BLaER1 (cell line): ENCODE results near the gene GARIN5A.

Experiments
- H3K27ac ChIP-seq: shearing (Covaris generic); formaldehyde crosslinking; 2 replicates; pipeline ENCODE4 v1.8.1; 2022
- H3K27me3 ChIP-seq: shearing (Covaris generic); formaldehyde crosslinking; 2 replicates; pipeline ENCODE4 v1.8.1; 2022
- H3K36me3 ChIP-seq: shearing (Covaris generic); formaldehyde crosslinking; 2 replicates; pipeline ENCODE4 v1.8.1; 2022
- H3K4me1 ChIP-seq: shearing (Covaris generic); formaldehyde crosslinking; 2 replicates; pipeline ENCODE4 v1.8.1; 2022
- H3K4me2 ChIP-seq: shearing (Covaris generic); formaldehyde crosslinking; 2 replicates; pipeline ENCODE4 v1.8.1; 2022
- H3K4me3 ChIP-seq: shearing (Covaris generic); formaldehyde crosslinking; 2 replicates; pipeline ENCODE4 v1.8.1; 2022
- H3K9ac ChIP-seq: shearing (Covaris generic); formaldehyde crosslinking; 2 replicates; pipeline ENCODE4 v1.8.1; 2022
- H3K9me3 ChIP-seq: shearing (Covaris generic); formaldehyde crosslinking; 2 replicates; pipeline ENCODE4 v1.8.1; 2022
- H4K20me1 ChIP-seq: shearing (Covaris generic); formaldehyde crosslinking; 2 replicates; pipeline ENCODE4 v1.8.1; 2022
- Cebpa-rat ChIP-seq: shearing (Covaris generic); IDR thresholded peaks from 2 replicates; pipeline ENCODE4 v1.8.1; 2022

GARIN5A gene

DNA sequence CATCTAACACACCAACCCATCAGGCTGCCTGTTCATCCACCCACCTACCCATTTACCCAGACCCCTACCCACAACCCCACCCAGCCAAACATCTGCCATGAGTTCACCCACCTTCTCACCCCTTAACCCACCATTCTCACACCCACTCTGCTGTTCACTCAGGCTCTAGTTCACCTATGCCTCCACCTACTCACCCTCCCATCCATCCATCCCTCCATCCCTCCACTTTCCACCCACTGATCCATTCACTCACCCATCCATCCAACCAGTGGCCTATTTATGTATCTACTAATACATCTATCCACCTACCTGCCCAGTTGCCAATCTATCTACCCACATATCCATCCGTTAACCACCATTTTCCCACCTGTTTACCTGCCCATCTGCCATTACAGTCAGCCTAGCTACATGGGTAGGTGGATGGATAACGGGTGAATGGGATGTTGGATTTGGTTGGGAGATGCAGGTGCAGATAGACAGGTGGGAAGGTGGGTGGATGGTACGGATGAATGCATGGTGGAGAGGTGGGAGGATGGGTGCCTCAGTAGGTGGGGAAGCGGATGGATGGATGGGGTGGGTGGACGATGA lies 38.7 kb downstream of the GARIN5A start:
- H3K36me3 ChIP-seq = no peaks in the 10 kb centered on the region
- H3K9me3 ChIP-seq = no peaks in the 10 kb centered on the region
- H3K4me2 ChIP-seq = no peak overlapping the region
- H3K4me3 ChIP-seq = no peak overlapping the region
- peaks cover 45% of the 10 kb centered on the region for H3K4me1 ChIP-seq
- TF ChIP-seq Cebpa-rat = no peak
- H3K27ac ChIP-seq = no peak overlapping the region
- no peak overlapping the region for H3K9ac ChIP-seq
- H3K27me3 ChIP-seq = no peaks in the 10 kb centered on the region
- peaks cover 9% of the 10 kb centered on the region; the same call in 1 of the 2 replicates for H4K20me1 ChIP-seq

DNA sequence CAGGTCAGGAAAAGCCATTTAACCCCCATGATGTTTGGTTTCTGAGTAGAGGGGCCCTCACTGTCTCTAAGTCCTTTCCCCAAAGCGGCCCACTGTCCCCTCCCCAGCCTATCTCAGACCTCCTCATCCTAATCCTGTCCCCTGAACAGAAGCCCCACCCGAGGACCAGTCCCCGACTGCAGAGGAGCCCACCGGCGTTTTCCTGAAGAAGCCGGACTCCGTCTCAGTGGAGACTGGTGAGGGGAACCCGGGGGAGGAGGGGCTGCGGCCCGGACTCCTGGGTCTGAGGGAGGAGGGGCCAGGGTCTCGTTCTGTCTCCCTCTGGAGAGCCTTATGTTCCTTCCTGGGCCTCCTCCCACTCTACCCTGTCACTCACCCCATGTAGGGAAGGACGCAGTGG lies 41.0 kb downstream of the GARIN5A start:
- Histone ChIP-seq H3K36me3 (no peaks in the 10 kb centered on the region), H3K9ac (peak overlapping the region; percentile 50; the same call in 1 of the 2 replicates), H3K4me1 (peaks cover 62% of the 10 kb centered on the region), H3K27ac (peak overlapping the region; percentile 73), H3K4me2 (peak overlapping the region; percentile 90), H3K9me3 (no peaks in the 10 kb centered on the region), H3K27me3 (no peaks in the 10 kb centered on the region), H4K20me1 (peaks cover 9% of the 10 kb centered on the region; the same call in 1 of the 2 replicates), H3K4me3 (no peak overlapping the region)
- TF ChIP-seq Cebpa-rat = no peak

DNA sequence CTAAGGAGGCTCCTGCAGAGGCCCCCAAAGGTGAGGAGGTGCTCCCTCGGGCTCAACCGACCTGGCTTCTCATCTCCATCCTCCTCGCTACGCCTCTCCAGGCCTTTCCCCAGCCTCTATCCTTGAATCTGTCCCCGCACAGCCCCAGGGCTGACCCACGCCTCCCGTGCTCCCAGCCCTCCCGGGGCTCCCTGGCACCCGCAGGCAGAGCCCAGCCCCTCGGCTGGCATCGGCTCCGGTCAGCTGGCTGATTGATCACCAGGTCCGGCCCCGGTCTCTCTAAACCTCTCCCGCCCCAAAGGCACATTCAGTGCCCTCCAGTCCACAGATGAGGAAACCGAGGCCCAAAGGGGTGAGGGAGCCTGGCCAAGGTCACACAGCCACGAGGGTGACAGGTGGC lies 41.4 kb downstream of the GARIN5A start:
- H4K20me1 ChIP-seq = peaks cover 9% of the 10 kb centered on the region; the same call in 1 of the 2 replicates
- H3K4me1 ChIP-seq = peaks cover 66% of the 10 kb centered on the region
- no peaks in the 10 kb centered on the region for H3K27me3 ChIP-seq
- peak overlapping the region; percentile 50; the same call in 1 of the 2 replicates for H3K9ac ChIP-seq
- H3K4me2 ChIP-seq = peak overlapping the region; percentile 90
- no peak for TF ChIP-seq Cebpa-rat
- H3K9me3 ChIP-seq = no peaks in the 10 kb centered on the region
- H3K36me3 ChIP-seq = no peaks in the 10 kb centered on the region
- H3K27ac ChIP-seq = peak overlapping the region; percentile 73
- no peak overlapping the region for H3K4me3 ChIP-seq

DNA sequence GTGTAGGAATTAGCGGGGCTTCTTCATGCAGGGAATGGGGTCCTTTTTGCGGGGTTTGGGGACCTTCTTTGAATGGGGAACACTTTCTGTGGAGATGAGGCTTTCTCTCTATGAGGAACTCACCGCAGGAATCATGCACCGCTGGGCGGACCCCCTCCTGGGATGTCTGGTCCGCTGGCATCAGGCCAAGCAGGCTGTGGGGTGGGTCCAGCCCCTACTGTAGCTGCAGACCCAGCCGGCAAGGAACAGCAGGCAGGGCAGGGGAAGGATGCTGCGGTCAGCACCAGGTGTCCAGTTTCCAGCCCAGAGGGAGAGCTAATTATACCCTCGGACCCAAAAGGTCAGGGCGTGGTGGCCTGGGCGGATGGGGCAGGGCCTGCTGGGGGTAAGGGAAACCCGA lies 42.1 kb downstream of the GARIN5A start:
- no peaks in the 10 kb centered on the region for H3K27me3 ChIP-seq
- H3K4me3 ChIP-seq = peak overlapping the region; percentile 43; the same call in 1 of the 2 replicates
- H4K20me1 ChIP-seq = peaks cover 9% of the 10 kb centered on the region; the same call in 1 of the 2 replicates
- no peaks in the 10 kb centered on the region for H3K9me3 ChIP-seq
- no peak for TF ChIP-seq Cebpa-rat
- peak overlapping the region; percentile 36 for H3K9ac ChIP-seq
- H3K36me3 ChIP-seq = no peaks in the 10 kb centered on the region
- peak overlapping the region; percentile 90 for H3K4me2 ChIP-seq
- peaks cover 69% of the 10 kb centered on the region for H3K4me1 ChIP-seq
- peak overlapping the region; percentile 79 for H3K27ac ChIP-seq

DNA sequence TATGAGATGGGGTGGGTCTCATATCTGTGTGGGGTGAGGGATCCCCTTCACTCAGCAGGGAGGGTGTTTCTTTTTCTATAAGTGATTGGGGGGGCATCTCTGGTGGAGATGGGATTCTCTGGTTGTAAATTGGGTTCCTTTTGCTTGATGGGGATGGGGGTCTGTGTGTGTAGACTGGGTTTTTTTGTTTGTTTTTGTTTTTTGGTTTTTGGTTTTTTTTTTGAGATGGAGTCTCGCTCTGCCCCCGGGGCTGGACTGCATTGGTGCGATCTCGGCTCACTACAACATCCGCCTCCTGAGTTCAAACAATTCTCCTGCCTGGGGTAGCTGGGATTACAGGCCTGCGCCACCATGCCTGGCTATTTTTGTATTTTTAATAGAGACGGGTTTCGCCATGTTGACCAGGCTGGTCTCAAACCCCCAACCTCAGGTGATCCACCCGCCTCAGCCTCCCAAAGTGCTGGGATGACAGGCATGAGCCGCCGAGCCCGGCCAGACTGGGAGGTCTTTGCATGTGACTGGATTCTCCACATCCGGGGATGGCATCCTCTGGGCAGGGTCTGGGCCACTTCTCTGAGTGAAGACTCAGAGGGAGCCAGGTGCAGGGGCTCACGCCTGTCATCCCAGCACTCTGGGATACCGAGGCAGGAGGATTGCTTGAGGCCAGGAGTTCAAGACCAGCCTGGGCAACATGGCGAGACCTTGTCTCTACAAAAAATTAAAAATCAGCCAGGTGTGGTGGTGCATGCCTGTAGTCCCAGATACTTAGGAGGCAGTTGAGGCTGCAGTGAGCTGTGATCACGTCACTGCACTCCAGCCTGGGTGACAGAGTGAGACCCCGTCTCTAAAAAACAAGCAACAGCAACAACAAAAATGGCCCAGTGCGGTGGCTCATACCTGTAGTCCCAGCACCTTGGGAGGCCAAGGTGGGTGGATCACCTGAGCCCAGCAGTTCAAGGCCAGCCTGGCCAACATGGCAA lies 43.2 kb downstream of the GARIN5A start:
- Histone ChIP-seq H3K27me3 (no peaks in the 10 kb centered on the region), H3K9ac (peak overlapping the region; percentile 72), H3K36me3 (no peaks in the 10 kb centered on the region), H3K4me2 (peak overlapping the region; percentile 90), H3K4me1 (peaks cover 79% of the 10 kb centered on the region), H4K20me1 (peaks cover 9% of the 10 kb centered on the region; the same call in 1 of the 2 replicates), H3K4me3 (peak overlapping the region; percentile 66), H3K9me3 (no peaks in the 10 kb centered on the region), H3K27ac (peak overlapping the region; percentile 79)
- no peak for TF ChIP-seq Cebpa-rat

DNA sequence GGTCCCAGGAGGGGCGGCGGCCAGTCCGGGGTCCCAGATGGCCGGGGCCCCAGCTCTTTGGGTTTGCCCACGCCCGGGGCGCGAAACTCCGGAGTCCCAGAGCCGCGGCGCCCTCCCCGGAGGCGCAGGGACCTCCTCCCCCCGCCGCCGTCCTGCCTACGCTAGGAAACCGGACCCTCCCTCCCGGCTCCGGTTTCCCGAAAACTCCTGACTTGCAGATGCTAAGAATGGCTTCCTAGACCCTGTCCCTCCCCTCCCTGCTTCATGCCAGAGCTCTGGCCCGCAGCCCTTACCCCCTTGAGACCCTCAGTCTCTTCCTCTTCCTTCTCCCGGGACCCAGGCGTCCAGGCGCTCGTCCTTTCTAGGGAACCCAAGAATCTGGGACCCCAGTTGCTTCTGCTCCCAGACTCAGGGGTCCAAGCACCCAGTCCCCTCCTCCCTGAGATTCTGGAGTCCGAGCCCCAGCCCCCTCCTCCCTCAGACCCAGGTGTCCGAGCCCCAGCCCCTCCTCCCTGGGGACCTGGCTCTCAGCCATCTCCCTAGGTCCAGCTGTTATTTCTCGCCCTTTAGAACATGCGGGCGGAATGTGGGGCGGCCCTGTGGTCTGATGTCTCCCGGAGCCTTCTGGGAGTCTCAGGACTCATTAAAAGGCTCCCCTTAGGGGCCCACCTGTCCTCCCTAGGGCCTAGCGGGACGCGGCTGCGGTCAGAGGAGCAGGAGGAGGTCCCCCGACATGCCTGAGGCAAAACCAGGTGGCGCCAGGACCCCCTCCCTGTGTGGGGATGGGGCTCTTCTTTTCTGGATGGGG lies 44.2 kb downstream of the GARIN5A start, which contains the start of gene MYBPC2:
Gene MYBPC2 (plus strand): TSS at position 672 of the 808 bp plus-strand sequence. CDS start 62 bp downstream, at position 734.
- Histone ChIP-seq H3K9ac (peak within 1 kb of the TSS; percentile 75), H3K27ac (peak within 1 kb of the TSS; percentile 79), H3K4me3 (peak within 1 kb of the TSS; percentile 66), H3K27me3 (no peaks in the 10 kb centered on the region), H3K4me1 (peaks cover 90% of the 10 kb centered on the region), H3K36me3 (no peaks in the 10 kb centered on the region), H4K20me1 (peaks cover 9% of the 10 kb centered on the region; the same call in 1 of the 2 replicates), H3K4me2 (peak within 1 kb of the TSS; percentile 90), H3K9me3 (no peaks in the 10 kb centered on the region)
- TF ChIP-seq Cebpa-rat = no peak

DNA sequence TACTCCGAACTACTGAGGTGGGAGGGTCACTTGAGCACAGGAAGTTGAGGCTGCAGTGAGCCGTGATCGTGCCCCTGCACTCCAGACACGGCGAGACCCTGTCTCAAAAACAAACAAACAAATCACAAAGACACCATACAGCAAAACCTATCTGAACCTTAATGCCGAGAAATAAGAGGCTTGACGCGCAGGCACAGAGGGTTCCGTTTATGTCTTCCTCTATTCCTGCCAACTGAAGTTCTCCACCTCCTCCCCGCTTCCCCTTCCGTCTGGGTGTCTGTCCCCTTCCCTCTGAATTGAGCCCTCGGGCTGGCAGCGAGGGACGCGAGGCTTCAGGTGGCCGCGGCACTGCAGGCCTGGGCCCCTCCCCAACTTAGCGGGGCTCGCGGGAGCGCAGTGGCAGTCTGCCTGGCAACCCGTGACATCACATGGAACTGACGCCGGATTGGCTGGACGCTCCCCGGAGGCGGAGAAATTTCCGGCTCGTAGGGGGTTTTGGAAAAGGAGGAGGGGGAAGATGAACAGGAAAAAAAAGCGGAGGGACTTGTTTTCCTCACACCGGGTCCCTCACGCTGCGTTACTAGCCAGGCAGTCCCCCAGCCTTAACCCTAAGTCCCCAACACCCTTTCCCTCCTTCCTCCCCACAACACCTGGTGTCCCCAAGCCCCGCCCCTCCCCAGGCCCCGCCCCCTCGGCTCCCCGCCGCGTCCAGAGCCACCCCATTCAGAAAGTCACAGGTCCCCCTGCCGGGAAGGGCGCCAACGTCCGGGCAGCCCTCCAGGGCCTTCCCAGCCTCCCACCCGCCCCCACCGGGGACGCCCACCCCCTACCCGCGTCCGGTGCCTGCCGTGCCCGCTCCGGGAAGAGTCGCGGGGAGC lies 45.1 kb downstream of the GARIN5A start:
- H3K4me2 ChIP-seq = peak overlapping the region; percentile 90
- peaks cover 9% of the 10 kb centered on the region; the same call in 1 of the 2 replicates for H4K20me1 ChIP-seq
- peak overlapping the region; percentile 66 for H3K4me3 ChIP-seq
- H3K36me3 ChIP-seq = no peaks in the 10 kb centered on the region
- H3K27ac ChIP-seq = peak overlapping the region; percentile 79
- peak overlapping the region; percentile 75 for H3K9ac ChIP-seq
- H3K9me3 ChIP-seq = no peaks in the 10 kb centered on the region
- no peaks in the 10 kb centered on the region for H3K27me3 ChIP-seq
- peaks cover 88% of the 10 kb centered on the region for H3K4me1 ChIP-seq
- no peak for TF ChIP-seq Cebpa-rat

DNA sequence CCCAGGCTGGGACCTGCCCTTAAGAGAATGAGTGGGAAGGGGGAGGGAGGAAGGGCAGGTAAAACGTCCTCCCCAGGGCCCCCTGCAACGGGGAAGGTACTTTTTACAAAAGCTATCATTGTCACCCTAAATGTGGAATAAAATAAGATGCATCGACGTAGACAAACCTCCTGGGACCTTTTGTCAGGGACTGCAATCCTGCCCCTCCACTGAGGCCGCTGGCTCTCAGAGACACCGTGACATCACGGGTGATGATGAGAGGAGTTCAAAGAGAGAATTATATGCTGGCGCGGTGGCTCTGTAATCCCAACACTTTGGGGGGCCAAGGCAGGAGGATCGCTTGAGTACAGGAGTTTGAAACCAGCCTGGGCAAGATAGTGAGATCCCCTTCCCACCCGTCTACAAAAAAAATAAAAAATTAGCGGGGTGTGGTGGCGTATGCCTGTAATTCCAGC lies 45.7 kb downstream of the GARIN5A start:
- H3K9ac ChIP-seq = peak overlapping the region; percentile 75
- H3K4me1 ChIP-seq = peaks cover 82% of the 10 kb centered on the region

More for the DNA sequence above, 45.7 kb downstream of the GARIN5A start:
- peak overlapping the region; percentile 90 for H3K4me2 ChIP-seq
- H3K36me3 ChIP-seq = no peaks in the 10 kb centered on the region
- TF ChIP-seq Cebpa-rat = no peak
- H3K27ac ChIP-seq = peak overlapping the region; percentile 77
- H4K20me1 ChIP-seq = peaks cover 9% of the 10 kb centered on the region; the same call in 1 of the 2 replicates
- no peaks in the 10 kb centered on the region for H3K27me3 ChIP-seq
- peak overlapping the region; percentile 66 for H3K4me3 ChIP-seq
- H3K9me3 ChIP-seq = no peaks in the 10 kb centered on the region
